H9 (cell line): ENCODE measurements around the gene BIK. TPM values are rescaled to one million over a fixed set of nuclear protein-coding genes. Genes with fewer than 3 reads are reported as not detected.
"Not testable (repeated sequence)": the region's sequence is repeated elsewhere in the genome, so short reads cannot be mapped to it uniquely, and the experiment has no call there.

Experiments used
- DNase-seq: peaks from one replicate; pipeline ENCODE4 v3.0.0-alpha.2; 2017
- H2AFZ ChIP-seq: one replicate; pipeline ENCODE4 v1.6.1; 2013; ENCODE audit warnings: mild to moderate bottlenecking, low read length, control low read depth, moderate library complexity
- H2AK5ac ChIP-seq: 2 replicates; pipeline ENCODE4 v1.6.1; 2013; ENCODE audit warnings: low read length, control low read depth, mixed read lengths; ENCODE audit not compliant: insufficient read length
- H2BK120ac ChIP-seq: one replicate; pipeline ENCODE4 v1.6.1; 2013; ENCODE audit warnings: low read depth, mild to moderate bottlenecking, low read length, control low read depth, inconsistent platforms; ENCODE audit not compliant: poor library complexity, severe bottlenecking
- H2BK12ac ChIP-seq: 2 replicates; pipeline ENCODE4 v1.6.1; 2013; ENCODE audit warnings: low read length, control low read depth, mixed read lengths, low read depth; ENCODE audit not compliant: insufficient read length
- H2BK15ac ChIP-seq: 2 replicates; pipeline ENCODE4 v1.6.1; 2013; ENCODE audit warnings: low read depth, low read length, control low read depth
- H2BK20ac ChIP-seq: one replicate; pipeline ENCODE4 v1.6.1; 2013; ENCODE audit warnings: low read depth, mild to moderate bottlenecking, low read length, control low read depth, inconsistent platforms; ENCODE audit not compliant: poor library complexity, severe bottlenecking
- H2BK5ac ChIP-seq: 2 replicates; pipeline ENCODE4 v1.6.1; 2013; ENCODE audit warnings: low read length, control low read depth, mixed read lengths; ENCODE audit not compliant: insufficient read length
- H3K14ac ChIP-seq: 2 replicates; pipeline ENCODE4 v1.6.1; 2013; ENCODE audit warnings: low read length, control low read depth; ENCODE audit not compliant: insufficient read depth
- H3K18ac ChIP-seq: 2 replicates; pipeline ENCODE4 v1.6.1; 2013; ENCODE audit warnings: low read depth, mild to moderate bottlenecking, mixed read lengths, low read length, control low read depth; ENCODE audit not compliant: insufficient read length
- H3K23ac ChIP-seq: 2 replicates; pipeline ENCODE4 v1.6.1; 2013; ENCODE audit warnings: low read length, control low read depth, mixed read lengths, low read depth; ENCODE audit not compliant: insufficient read length
- H3K23me2 ChIP-seq: 2 replicates; pipeline ENCODE4 v1.6.1; 2013; ENCODE audit warnings: low read depth, mild to moderate bottlenecking, mixed read lengths, low read length, control low read depth; ENCODE audit not compliant: insufficient read length, poor library complexity, severe bottlenecking
- H3K27ac ChIP-seq: 2 replicates; pipeline ENCODE4 v1.5.1; 2013; ENCODE audit warnings: low read length, control low read depth, mixed read lengths, low read depth; ENCODE audit not compliant: insufficient read length
- H3K27me3 ChIP-seq: 2 replicates; pipeline ENCODE4 v1.6.1; 2013; ENCODE audit warnings: low read length, control low read depth, inconsistent platforms; ENCODE audit not compliant: insufficient read depth
- H3K4ac ChIP-seq: 2 replicates; pipeline ENCODE4 v1.6.1; 2013; ENCODE audit warnings: low read depth, mild to moderate bottlenecking, control low read depth, inconsistent platforms, low read length, moderate library complexity
- H3K4me1 ChIP-seq: 2 replicates; pipeline ENCODE4 v1.6.1; 2013; ENCODE audit warnings: low read length, control low read depth, inconsistent platforms; ENCODE audit not compliant: insufficient read depth
- H3K4me2 ChIP-seq: 2 replicates; pipeline ENCODE4 v1.6.1; 2013; ENCODE audit warnings: low read length, control low read depth, mixed read lengths; ENCODE audit not compliant: insufficient read length, insufficient read depth
- H3K56ac ChIP-seq: 2 replicates; pipeline ENCODE4 v1.6.1; 2013; ENCODE audit warnings: low read depth, mild to moderate bottlenecking, mixed read lengths, low read length, control low read depth; ENCODE audit not compliant: insufficient read length
- H3K79me1 ChIP-seq: 2 replicates; pipeline ENCODE4 v1.6.1; 2013; ENCODE audit warnings: low read depth, mild to moderate bottlenecking, moderate library complexity, low read length, control low read depth, inconsistent platforms; ENCODE audit not compliant: insufficient read depth, poor library complexity, severe bottlenecking
- H3K79me2 ChIP-seq: 2 replicates; pipeline ENCODE4 v1.6.1; 2013; ENCODE audit warnings: low read length, control low read depth, inconsistent platforms; ENCODE audit not compliant: insufficient read depth
- H3K9ac ChIP-seq: 2 replicates; pipeline ENCODE4 v1.6.1; 2013; ENCODE audit warnings: low read length, control low read depth, mixed read lengths; ENCODE audit not compliant: insufficient read length; ENCODE audit errors: extremely low read depth
- H3K9me3 ChIP-seq: one replicate; pipeline ENCODE4 v1.6.1; 2013; ENCODE audit warnings: low read depth, low read length, inconsistent platforms; ENCODE audit not compliant: control insufficient read depth
- H3T11ph ChIP-seq: one replicate; pipeline ENCODE4 v1.6.1; 2013; ENCODE audit warnings: mild to moderate bottlenecking, low read length, control low read depth, inconsistent platforms
- H4K20me1 ChIP-seq: one replicate; pipeline ENCODE4 v1.6.1; 2013; ENCODE audit not compliant: control insufficient read depth, insufficient read length, insufficient read depth
- H4K5ac ChIP-seq: 2 replicates; pipeline ENCODE4 v1.6.1; 2013; ENCODE audit warnings: low read depth, mild to moderate bottlenecking, mixed read lengths, low read length, control low read depth; ENCODE audit not compliant: insufficient read length
- H4K8ac ChIP-seq: replicated peaks from 2 replicates; pipeline ENCODE4 v1.6.1; 2013; ENCODE audit warnings: low read length, control low read depth, mixed read lengths, low read depth; ENCODE audit not compliant: insufficient read length
- H4K91ac ChIP-seq: 2 replicates; pipeline ENCODE4 v1.6.1; 2013; ENCODE audit warnings: low read depth, mild to moderate bottlenecking, moderate library complexity, mixed read lengths, low read length, control low read depth; ENCODE audit not compliant: insufficient read length
- H3K27ac Mint-ChIP-seq, 3 experiments: 2 replicates in 2 of 3; 3 replicates in 1 of 3; pipeline ENCODE4 v1.8.0; 2020 to 2021; ENCODE audit warnings: mixed read lengths in 3 of 3, mild to moderate bottlenecking in 1 of 3, moderate library complexity in 1 of 3
- H3K27me3 Mint-ChIP-seq: 2 replicates; pipeline ENCODE4 v1.8.0; 2021; ENCODE audit warnings: low read depth, mild to moderate bottlenecking, moderate library complexity, mixed read lengths
- H3K36me3 Mint-ChIP-seq, 3 experiments: 2 replicates in 2 of 3; 3 replicates in 1 of 3; pipeline ENCODE4 v1.8.0; 2020 to 2021; ENCODE audit warnings: low read depth in 3 of 3, mixed read lengths in 3 of 3; ENCODE audit not compliant: insufficient read depth in 1 of 3
- H3K4me1 Mint-ChIP-seq, 2 experiments: 2 replicates each; pipeline ENCODE4 v1.8.0; 2020; ENCODE audit warnings: mixed read lengths in 2 of 2
- H3K4me3 Mint-ChIP-seq, 2 experiments: 2 replicates in 1 of 2; 3 replicates in 1 of 2; pipeline ENCODE4 v1.8.0; 2020 to 2021; ENCODE audit warnings: mild to moderate bottlenecking in 2 of 2, mixed read lengths in 2 of 2, moderate library complexity in 1 of 2
- H3K9me3 Mint-ChIP-seq, 2 experiments: 2 replicates in 1 of 2; 3 replicates in 1 of 2; pipeline ENCODE4 v1.8.0; 2020; ENCODE audit warnings: mild to moderate bottlenecking in 2 of 2, mixed read lengths in 2 of 2, moderate library complexity in 1 of 2
- WGBS: extraction: QIAGEN DNeasy Blood & Tissue Kit; methylation state at CpG from one replicate; pipeline ENCODE4 v1.1.7; 2013; ENCODE audit warnings: missing lambda C conversion rate, low lambda C conversion rate, mixed read lengths; ENCODE audit not compliant: insufficient read length; ENCODE audit errors: extremely low coverage; 5-methylcytosine and 5-hydroxymethylcytosine counted together
- total RNA-seq: library from RNA; stranded (reverse); gene quantifications from 2 replicates; pipeline ENCODE4 v1.2.1, GENCODE V29; 2021
- TF ChIP-seq, protein P1 (sequence below): fragments of 200-600 bp; sonication (generic); conservative IDR thresholded peaks from 3 replicates; pipeline ENCODE4 v1.8.0; 2021; ENCODE audit warnings: antibody characterized with exemption, mild to moderate bottlenecking

BIK gene
- total RNA-seq, 1 experiment from 2014 or later, result 8.3 TPM

DNA sequence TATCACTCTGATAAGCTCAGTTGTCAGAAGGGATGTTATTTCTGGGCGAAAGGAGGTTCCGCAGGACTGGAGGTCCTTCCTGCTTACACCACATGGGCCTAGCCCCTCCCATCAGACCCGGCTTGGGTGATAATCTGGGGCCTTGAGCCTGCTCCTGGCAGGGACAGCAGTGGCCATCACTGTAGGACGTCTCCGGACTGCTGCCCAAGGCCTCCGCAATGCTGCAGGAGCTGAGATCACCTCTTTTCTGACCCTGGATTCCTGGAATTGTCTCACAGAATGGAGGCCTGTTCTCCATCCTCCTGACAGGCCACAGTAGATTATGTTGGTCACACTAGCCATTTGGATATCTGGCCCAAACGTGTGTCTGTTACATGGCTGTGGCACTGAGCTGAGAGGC, 9.2 kb upstream of the BIK start:
- no peak overlapping the region for H2AK5ac ChIP-seq
- no peak overlapping the region for H3K27ac Mint-ChIP-seq
- H3K4me1 Mint-ChIP-seq, result peaks cover 8 to 9% of the 10 kb centered on the region in 2 experiments
- no peak overlapping the region for H2BK12ac ChIP-seq
- H3K4ac ChIP-seq, result no peak overlapping the region
- no peak overlapping the region for H3K4me2 ChIP-seq
- no peak overlapping the region for H3K18ac ChIP-seq
- H3K56ac ChIP-seq, result no peak overlapping the region
- H2AFZ ChIP-seq, result no peak overlapping the region
- H3K27ac ChIP-seq, result no peak overlapping the region
- no peaks in the 10 kb centered on the region for H3K79me2 ChIP-seq
- H3K9me3 Mint-ChIP-seq, result peaks cover 7 to 11% of the 10 kb centered on the region in 2 experiments
- TF ChIP-seq, protein P1, sequence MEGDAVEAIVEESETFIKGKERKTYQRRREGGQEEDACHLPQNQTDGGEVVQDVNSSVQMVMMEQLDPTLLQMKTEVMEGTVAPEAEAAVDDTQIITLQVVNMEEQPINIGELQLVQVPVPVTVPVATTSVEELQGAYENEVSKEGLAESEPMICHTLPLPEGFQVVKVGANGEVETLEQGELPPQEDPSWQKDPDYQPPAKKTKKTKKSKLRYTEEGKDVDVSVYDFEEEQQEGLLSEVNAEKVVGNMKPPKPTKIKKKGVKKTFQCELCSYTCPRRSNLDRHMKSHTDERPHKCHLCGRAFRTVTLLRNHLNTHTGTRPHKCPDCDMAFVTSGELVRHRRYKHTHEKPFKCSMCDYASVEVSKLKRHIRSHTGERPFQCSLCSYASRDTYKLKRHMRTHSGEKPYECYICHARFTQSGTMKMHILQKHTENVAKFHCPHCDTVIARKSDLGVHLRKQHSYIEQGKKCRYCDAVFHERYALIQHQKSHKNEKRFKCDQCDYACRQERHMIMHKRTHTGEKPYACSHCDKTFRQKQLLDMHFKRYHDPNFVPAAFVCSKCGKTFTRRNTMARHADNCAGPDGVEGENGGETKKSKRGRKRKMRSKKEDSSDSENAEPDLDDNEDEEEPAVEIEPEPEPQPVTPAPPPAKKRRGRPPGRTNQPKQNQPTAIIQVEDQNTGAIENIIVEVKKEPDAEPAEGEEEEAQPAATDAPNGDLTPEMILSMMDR, result no peak
- H4K91ac ChIP-seq, result no peak overlapping the region
- no peak for DNase-seq
- H2BK15ac ChIP-seq, result no peak overlapping the region
- no peaks in the 10 kb centered on the region for H3K4me1 ChIP-seq
- H3K36me3 Mint-ChIP-seq, result peaks cover 2 to 7% (median 2%) of the 10 kb centered on the region in 3 experiments
- H3K23ac ChIP-seq, result no peak overlapping the region
- no peak overlapping the region for H3K4me3 Mint-ChIP-seq
- no peak overlapping the region for H3T11ph ChIP-seq
- no peak overlapping the region for H4K8ac ChIP-seq
- H2BK120ac ChIP-seq, result no peak overlapping the region
- no peaks in the 10 kb centered on the region for H3K9me3 ChIP-seq
- H3K23me2 ChIP-seq, result no peaks in the 10 kb centered on the region
- no peaks in the 10 kb centered on the region for H3K27me3 ChIP-seq
- no peak overlapping the region for H2BK5ac ChIP-seq
- H2BK20ac ChIP-seq, result no peak overlapping the region
- H4K5ac ChIP-seq, result no peak overlapping the region
- no peak overlapping the region for H3K9ac ChIP-seq
- peaks cover 10% of the 10 kb centered on the region for H3K27me3 Mint-ChIP-seq
- no peak overlapping the region for H3K14ac ChIP-seq
- no peaks in the 10 kb centered on the region for H4K20me1 ChIP-seq
- no peaks in the 10 kb centered on the region for H3K79me1 ChIP-seq
- no CpG with 5 or more reads among the region's 7 CpGs for WGBS

DNA sequence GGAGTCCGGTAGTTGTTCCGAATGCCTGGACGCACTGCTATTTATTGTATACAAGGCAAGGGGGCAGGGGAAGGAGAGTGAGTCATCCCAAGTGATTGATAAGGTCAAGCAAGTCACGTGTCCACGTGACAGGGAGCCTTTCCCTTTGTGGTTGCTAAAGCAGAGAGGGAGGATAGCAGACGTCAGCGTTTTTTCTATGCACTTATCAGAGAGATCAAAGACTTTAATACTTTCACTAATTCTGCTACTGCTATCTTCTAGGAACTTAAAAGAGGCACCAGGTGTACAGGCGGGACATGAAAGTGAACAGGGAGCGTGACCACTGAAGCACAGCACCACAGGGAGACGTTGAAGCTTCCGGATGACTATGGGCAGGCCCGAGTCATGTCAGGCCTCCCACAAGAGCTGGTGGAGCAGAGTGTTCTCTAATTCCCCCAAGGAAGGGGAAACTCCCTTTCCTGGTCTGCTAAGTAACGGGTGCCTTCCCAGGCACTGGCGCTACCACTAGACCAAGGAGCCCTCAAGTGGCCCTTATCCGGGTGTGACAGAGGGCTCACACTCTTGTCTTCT, 6.4 kb upstream of the BIK start:
- not testable (repeated sequence) for H3K56ac ChIP-seq, H3K4ac ChIP-seq, H2AFZ ChIP-seq, H3K79me2 ChIP-seq, H2BK12ac ChIP-seq, H3K14ac ChIP-seq, H3K9me3 ChIP-seq, H3K18ac ChIP-seq, H2BK20ac ChIP-seq, H3K23me2 ChIP-seq, H3K79me1 ChIP-seq, H3K27ac ChIP-seq, H4K91ac ChIP-seq, H3K4me1 ChIP-seq, H3T11ph ChIP-seq, H4K5ac ChIP-seq, H3K4me3 Mint-ChIP-seq, H4K8ac ChIP-seq, H3K9ac ChIP-seq, DNase-seq, H2BK15ac ChIP-seq, H3K27me3 ChIP-seq, H4K20me1 ChIP-seq, H3K9me3 Mint-ChIP-seq, H3K36me3 Mint-ChIP-seq, H2BK5ac ChIP-seq, H3K23ac ChIP-seq, H3K4me2 ChIP-seq, H2AK5ac ChIP-seq, H2BK120ac ChIP-seq
- WGBS, result no CpG with 5 or more reads among the region's 15 CpGs
- peak overlapping the region in 1 of 3 experiments; percentile 71; a peak in 1 of 7 replicates for H3K27ac Mint-ChIP-seq
- H3K27me3 Mint-ChIP-seq, result peaks cover 34% of the 10 kb centered on the region
- H3K4me1 Mint-ChIP-seq, result peaks cover 9 to 20% of the 10 kb centered on the region in 2 experiments
